Lung microvascular endothelial cell (primary cell): ENCODE results near the gene EXPH5. TPM values are rescaled to one million over a fixed set of nuclear protein-coding genes. Genes with fewer than 3 reads are reported as not detected.

ENCODE experiments used
- DNase-seq, 2 donors: peaks; one replicate each; pipeline versions ENCODE4 v3.0.0 to v3.0.0-alpha.2; 2010; ENCODE audit warnings: low read depth in 2 of 2
- total RNA-seq: library from RNA; depleted of rRNA; stranded (reverse); fragments of >200 nt; gene quantifications from 2 replicates; pipeline ENCODE4 v1.2.1, GENCODE V29; 2014

Gene EXPH5
- total RNA-seq, 1 donor from 2014 or later, result under 0.01 TPM

GRCh38 chr11:108561535-108561991, 32.0 kb downstream of the EXPH5 start:
- no peak for DNase-seq

DNA sequence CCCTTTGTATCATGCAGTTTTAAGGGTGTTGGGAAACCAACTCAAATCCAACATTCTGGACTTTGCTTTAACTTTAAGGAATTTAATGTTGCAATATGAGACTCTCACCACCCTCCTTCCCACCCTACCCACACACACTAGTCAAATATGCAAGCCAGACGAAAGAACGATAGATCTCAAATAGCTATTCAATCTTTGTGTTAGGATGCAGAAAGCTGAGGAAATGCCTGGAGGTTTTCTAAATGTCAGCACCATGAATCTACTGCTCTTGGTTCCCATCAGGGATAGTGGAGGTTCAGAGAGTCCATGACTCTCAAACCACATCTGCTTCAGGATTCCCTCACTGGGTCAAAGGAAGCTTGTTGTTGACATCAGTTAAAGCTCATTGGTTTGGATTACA, 33.7 kb downstream of the EXPH5 start:
- no peak for DNase-seq

DNA sequence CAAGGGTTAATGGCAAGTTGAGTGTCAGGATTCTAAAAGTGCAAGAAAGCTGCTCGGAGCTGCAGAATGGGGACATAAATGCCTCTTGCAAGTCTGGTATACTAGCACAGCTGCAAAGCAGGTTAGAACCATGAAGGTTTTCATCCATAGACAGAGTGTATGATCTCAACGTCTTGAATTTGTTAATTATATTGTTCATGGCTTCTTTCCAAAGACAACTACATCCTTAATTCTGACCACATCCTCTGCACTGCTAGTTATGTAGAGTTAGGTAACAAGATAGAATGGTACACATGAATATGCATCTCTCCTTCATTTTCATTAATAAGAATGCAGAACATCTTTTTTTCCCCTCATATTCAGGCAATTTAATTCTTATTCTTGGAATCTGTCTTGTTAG, 34.2 kb downstream of the EXPH5 start:
- DNase-seq, result no peak

- DNase-seq, result no peak
Measured at GRCh38 chr11:108558222-108558621, 35.3 kb downstream of the EXPH5 start.

DNA sequence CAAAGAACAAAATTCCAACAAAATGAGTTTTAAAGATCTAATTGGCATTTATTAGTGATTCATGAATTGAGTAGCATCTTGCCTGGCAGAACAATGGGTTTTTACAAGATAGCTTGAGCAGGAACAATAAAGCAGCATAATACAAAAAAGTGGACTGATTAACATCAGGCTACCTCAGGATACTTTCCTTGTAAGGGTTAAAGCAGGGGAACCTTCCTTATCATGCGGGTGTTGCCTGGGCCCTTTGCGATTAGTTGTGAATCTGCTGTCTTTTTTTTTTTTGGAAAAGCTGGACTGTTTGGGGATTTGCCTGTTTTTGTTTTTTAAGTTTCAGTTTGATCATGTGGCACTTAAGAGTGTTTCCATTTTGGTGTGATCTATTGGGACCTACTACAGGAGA, 37.5 kb downstream of the EXPH5 start:
- no peak for DNase-seq

GRCh38 chr11:108551651-108552462, 41.7 kb downstream of the EXPH5 start:
- no peak for DNase-seq

GRCh38 chr11:108549319-108549885, 44.2 kb downstream of the EXPH5 start:
- DNase-seq, result no peak

DNA sequence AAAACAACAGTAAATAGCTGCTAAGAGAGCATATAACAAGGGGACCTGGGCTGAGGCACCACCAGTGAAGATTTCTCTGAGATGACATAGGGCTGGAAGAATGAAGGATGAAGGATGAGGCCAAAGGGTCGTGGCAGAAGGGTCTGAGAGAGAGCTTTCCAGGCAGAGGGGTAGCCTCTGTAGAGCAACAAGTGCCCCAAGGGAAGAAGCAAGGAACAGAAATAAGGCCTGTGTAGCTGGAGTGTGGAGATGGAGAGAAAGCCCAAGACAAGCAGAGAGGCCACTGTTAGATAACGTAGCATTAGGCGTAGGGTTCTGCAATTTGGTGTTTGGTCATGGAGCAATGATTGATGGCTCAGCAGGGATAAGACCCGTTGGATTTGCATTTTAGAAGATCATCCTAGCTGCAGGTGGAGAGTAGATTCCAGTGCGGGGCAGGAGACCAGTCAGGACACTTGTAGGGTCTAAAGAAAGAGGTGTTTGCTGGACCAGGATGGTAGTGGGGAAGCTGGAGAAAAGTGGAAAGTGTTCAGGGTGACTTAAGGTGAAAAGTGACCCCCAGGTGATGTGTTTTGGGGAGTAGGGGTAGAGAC, 47.6 kb downstream of the EXPH5 start:
- DNase-seq, result no peak

DNA sequence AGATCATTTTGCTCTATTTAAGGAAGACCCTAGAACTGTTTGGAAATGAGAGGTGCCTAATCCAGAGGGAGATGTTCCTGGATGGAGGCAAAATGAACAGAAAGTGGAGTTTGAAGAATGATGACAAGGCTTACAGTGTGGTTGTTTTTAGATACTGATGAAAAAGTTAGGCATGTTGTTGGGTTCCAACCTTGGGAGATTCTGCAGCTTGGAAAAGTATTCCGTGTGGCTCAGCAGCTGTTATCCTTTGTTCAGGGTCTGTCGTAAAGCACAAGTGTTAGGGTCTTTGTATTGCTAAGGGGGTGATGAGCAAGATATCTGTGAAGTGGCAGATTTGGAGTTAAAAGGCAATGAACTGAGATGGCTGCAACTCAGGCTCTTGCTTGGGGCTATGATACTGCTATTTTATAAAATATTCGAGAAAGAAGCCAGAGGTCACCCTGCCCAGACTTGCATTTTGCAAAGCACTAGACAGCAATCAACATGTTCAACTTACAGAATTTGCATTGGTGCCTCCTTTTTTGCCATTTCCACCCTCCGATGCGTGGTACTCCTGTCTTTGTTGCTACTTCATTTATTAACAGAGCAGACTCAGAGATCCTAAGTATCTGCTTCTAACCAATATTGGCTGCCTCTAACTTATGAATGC, 50.1 kb downstream of the EXPH5 start:
- DNase-seq, result no peak

DNA sequence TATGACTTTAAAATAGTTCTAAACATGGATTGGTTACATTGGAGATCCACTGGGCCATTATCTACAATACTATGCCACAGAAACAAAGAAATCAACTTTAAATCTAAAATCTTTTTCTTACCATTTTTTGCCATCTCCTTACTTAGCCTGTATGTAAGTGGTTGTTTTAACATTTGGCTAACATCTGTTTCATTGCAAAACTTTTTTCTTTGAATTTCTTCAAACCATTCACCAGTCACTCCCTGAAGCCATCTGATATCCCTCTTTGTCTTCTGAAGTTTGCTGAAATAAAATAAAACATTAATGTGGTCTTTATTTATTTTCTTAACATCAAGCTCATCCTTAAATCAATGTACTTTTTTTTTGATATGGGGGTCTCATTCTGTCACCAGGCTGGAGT, 52.0 kb downstream of the EXPH5 start:
- no peak for DNase-seq

GRCh38 chr11:108538502-108538901, 55.1 kb downstream of the EXPH5 start:
- no peak for DNase-seq

GRCh38 chr11:108538022-108538424, 55.5 kb downstream of the EXPH5 start:
- DNase-seq, result no peak

DNA sequence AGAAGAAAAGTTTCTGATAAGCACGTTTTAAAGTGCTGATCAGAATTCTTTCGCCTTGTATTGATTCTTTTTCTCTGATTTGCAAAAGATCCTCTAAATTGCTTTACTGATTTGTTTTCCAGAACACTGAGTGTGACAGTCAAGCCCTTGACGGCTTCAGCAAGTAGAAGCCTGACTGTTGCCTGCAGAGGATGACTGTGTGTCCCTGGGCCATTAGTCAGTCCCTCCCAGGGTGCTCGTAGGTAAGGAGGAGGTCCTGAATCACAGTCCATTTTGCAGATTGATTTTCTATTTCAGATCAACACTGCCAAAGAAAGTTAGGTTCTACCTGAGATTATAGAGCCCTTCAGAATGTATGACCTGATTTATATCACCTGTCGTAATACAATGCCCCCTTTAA, 56.8 kb downstream of the EXPH5 start:
- no peak for DNase-seq

DNA sequence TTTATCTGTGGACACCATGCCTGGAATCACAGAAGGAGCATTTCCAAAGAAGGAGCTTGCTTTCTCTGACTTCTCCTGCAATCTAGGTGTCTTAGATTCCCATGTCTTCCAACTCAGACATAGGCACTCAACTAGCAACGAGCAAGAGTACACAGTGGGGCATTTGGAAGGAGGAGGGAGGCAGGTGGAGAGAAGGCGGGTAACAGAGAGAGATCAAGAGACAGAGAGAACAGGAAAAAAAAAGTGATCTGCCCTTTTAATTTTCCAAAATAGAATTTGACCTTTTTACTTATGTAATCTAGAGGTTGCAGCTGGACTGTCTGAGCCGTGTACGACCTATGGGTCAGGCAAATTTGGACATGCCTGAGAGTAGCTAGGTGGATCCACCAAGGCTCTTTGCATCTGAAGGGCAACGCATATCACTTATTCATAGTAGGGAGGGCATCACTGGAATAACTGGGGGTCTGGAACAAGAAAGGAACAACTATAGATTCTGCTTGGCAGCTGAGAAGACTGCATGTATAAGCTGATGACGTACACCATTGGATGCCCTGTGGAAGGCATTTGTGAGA, 58.1 kb downstream of the EXPH5 start:
- DNase-seq, result no peak

GRCh38 chr11:108534274-108534882, 59.2 kb downstream of the EXPH5 start:
- DNase-seq, result no peak

DNA sequence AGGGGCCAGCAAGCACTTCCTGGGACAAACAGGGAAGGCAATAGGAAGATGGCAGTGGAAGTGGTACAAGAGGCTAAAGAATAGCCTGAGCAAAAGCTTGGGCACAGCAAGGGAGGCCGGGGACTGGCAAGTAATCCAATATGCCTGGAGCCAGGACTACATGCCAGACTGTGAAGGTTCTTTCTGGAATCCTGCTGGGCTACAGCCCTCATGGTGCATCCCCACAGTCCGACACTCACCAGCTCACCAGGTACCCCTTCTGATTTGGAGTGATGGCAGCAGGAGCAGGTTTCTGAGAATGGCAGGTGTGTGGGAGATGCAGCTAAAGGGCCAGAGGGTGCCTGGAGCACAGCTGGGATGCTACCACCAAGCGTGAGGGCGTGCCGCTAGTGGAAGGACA, 63.1 kb downstream of the EXPH5 start:
- no peak for DNase-seq

- no peak for DNase-seq
Measured at GRCh38 chr11:108527382-108527781, 66.2 kb downstream of the EXPH5 start.

GRCh38 chr11:108525161-108525560, 68.4 kb downstream of the EXPH5 start:
- DNase-seq, result no peak

- no peak for DNase-seq
Measured at GRCh38 chr11:108524422-108524821, 69.1 kb downstream of the EXPH5 start.

DNA sequence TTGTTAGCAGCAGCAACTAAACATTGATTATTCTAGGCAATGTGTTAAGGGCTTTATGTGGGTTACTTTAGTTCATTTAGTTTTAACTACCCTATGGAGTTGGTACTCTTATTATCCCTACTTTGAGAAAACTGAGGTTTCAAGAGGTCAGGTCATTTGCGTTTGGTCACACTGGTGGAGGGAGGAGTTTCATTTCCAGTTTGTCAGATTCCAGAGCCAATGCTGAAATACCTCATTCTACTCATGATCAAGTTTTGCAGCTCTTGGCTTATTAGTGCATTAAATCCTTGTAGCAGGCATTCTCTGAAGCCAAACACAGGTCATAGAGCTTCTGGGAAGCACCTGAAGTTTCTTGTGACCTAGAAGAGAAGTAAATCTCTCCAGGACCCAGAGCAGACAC, 71.2 kb downstream of the EXPH5 start:
- DNase-seq, result no peak

GRCh38 chr11:108518581-108518980, 75.0 kb downstream of the EXPH5 start:
- no peak for DNase-seq

- DNase-seq, result no peak
Measured at GRCh38 chr11:108516125-108516524, 77.4 kb downstream of the EXPH5 start.
